Fibroblast of skin of scalp (primary cell): ENCODE results near the gene FSIP1.

Experiments used
- DNase-seq: peaks from one replicate; pipeline ENCODE4 v3.0.0-alpha.2; 2013

FSIP1 gene

DNA sequence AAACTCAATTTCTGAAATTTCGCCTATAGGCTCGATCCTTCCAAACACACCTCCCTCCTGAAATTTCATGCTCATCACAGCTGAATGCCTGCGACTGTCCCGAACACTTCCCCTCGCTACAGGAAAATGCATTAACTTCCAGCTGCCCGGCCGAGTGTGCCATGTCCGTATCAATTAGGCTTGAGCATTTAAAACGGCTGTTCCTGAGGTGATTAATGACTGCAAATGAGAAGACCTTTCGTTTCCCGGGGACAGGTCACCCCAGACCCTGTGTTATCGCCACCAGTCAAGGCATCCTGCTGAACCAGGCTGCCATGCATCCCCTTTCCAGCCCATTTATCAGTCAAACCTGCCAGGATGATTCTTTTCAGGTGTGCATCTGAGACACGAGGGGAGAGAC lies 138.5 kb downstream of the FSIP1 start:
- DNase-seq: no peak

DNA sequence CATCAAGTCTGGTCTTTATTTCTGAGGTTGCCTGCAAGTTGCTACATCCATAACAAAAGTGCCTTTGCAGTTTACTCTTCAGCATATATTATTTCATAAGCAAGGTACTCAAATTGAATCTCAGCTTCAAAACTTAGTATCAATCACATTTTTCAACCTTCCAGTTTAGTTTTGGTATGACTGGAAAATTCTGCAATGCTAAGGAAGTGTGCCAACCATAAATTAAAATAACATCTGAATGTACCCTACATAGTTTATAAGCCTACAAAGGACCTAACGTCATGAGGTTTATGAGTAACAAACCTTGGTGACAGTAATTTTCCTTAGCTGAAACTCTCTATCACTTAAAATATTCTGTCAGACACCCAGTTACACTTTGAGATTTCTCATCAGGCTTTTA lies 138.9 kb downstream of the FSIP1 start:
- no peak for DNase-seq

DNA sequence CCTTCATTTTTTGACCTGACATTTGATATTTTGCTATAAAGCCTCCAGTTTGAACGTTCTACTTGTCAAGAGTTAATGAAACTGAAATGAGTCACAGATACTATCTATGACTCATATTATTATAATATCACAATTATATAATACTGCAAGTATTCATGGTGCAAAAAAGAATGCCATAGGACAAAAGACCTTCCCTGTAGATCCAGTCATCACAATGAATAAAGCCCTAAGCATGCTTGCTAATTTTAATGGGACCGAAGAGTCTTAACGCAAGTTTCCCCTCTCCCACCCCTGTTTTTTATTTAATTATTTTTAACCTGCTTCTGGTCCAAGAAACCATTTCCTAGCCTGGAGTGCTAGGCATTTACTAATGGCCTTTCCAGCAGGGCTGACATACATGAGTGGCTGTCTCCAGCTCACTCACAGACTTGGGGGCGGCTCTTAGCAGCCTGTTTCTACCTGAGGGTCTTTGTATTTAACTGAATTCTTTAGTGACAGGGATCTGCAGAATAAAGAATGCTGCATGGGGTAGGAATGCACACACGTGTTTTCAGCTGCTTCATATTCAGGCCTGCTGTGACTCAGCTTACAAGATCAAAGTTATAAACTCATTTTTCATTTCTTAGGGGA lies 140.5 kb downstream of the FSIP1 start:
- peak; percentile 79 for DNase-seq

DNA sequence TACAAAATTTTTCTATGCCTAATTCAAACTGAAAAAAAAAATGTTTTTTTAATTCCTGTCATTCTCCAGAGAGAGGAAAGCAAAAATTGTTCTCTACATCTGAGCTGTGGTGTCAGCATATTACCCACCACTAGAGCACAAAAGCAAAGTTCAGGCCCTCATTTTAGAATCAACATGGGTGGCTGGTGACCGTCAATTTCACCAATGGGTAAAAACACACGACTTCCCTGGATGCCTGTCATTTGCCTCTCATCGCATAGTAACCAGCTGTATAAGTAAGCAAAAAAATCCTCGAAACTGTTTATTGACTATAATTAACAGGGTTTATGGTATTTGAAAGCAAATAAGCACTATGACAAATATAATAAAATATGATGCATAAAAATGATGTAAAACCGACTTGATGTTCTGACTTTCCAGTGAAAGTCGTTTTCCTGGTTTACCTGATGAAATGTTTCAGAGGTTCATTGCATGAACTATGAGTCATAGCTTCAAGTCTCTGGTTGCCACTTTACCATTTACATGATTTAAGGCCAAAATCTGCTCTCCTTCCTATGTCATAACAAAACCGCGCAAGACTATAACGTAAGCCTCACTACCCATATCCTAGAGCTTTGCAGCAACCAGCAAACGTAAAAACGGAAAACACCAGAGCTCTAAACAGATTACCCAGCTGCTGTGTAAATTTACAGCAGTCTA lies 141.3 kb downstream of the FSIP1 start:
- DNase-seq: peak; percentile 30

DNA sequence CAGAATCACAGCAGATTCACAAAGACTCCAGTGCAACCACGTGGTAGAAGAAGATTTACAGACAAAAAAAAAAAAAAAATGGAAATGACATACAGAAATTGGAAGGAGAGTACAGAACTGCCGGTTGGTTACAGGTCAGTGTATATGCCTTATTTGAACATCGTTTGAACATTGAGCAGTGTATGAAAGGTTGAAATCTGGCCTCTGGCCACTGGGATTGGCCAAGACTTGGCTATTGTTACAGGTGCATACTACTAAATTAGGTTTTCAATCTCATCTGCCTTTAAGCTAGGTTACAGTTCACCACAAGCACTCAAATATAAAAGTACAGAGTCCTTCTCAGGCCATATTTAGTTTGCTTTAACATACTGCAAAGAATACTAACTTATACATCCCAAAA lies 142.0 kb downstream of the FSIP1 start:
- DNase-seq: no peak

DNA sequence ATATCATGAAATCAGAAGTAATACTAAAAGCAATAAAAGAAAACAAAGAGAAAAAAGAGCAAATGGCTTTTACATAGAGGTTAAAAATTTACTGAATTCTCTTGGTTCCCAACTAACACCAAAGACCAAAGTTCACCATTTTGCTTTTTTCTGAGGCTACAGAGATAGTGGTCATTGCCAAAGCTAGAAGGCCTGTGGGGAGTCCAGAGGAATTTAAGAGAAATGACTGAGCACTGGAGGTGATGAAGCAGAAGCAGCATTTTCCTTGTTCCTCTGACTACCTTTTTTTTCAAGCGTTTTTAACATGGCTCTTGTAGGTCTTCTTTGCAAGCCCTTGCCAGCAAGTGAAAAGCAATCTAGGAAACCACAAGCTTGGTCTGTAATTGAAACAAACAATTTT lies 143.6 kb downstream of the FSIP1 start:
- no peak for DNase-seq

DNA sequence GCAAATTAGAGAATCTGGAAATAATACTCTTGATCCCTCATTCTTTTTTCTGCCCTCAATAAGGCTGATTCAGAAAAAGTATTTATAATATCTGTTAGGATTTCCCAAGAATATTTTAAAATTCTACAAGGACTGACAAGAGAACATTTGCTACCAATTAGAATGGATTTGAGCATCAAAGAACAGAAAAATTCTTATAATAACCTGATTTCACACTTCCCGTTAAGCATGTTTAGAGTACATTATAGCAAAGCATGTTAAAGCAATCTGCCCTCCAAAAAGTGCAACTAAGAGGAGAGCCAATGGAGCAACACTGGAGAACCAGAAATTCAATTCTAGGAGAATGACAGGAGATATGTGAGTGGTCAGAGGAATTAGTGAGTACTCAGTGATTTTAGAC lies 144.6 kb downstream of the FSIP1 start:
- DNase-seq: no peak

DNA sequence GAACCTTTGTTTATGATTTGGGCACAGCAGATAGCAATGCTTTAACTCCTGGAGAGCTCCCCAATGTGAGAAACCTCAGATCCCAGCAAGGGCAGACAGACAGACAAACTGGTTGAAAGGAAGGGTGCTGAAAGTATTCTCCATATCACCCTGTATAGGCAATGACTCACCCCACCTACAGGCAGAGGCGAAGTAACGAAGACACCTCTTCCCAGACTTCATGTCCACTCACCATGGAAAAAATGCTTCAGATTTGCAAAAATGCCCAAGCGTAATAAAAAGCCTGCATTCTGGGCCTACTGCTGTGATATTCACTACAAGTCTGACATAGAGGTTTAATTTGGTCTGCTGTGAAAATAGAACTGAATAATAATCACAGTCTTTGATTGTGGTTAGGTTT lies 151.3 kb downstream of the FSIP1 start:
- peak; percentile 27 for DNase-seq

DNA sequence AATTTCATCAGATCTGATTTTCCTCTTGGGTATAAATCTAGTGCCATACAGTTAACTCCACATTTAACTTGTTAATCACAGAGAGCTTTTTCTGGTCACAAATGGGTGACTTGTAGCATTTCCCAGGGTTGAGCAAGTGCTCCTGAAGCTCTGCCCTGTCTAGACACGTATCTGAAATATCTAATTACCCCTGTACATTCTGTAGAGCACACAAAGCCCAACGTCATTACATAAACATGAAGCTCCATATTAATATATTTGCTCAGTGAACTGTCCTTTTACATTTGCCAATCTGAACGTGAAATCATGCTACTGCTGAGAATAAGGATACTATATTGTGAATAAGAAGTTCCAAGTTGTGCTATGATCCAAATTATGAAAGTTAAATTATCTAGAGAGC lies 152.7 kb downstream of the FSIP1 start:
- DNase-seq: no peak

DNA sequence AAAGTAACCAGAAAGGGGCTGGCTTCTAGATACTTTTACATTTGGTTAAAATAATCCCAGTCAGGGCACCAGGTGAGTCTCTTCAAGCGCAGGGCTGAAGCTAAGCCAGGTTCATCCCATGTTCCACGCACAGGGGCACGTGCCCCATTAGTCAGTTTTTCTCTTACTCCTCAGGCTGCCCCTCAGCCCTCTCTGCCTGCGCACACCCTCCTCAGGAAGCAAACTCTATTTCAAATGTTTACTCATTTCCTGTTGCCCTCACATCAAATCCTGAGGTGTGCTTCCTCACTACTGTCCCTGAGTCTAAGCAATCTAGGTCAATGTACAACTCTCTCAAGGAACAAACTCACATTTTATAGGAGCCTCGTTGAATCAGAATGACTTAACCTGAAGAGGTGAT lies 153.3 kb downstream of the FSIP1 start:
- DNase-seq: no peak

DNA sequence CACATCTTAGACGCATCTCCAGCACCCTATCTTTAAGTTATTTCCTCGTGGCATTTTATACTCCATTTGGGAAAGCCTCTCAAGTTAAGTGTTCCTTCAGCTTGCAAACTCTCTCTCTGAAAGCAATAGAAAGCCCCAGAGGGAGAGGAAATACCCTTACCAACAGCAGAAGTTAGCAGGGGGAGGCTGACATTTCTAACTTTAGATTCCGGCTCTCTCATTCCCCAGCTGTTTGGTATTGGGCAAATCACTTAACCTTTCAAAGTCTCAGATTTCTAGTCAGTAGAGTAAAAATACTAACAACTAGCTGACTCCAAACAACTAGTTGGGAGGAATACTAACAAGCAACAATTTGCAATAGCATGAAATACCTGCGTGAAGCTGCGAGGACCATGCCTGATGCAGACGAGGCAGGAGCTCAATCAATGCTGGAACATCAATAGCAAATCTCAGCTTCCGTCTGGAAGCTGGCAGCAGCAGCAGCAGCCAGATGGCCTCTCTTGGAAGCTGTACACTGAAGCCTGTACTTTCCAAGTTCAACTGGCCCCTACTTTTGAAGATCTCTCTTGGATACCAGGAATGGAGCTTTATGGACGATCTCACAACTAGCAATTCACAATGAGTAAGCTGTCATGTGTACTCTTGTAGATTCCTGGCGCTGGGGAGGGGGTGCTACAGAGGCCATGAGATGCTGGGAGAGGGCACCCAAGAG lies 153.9 kb downstream of the FSIP1 start:
- no peak for DNase-seq

DNA sequence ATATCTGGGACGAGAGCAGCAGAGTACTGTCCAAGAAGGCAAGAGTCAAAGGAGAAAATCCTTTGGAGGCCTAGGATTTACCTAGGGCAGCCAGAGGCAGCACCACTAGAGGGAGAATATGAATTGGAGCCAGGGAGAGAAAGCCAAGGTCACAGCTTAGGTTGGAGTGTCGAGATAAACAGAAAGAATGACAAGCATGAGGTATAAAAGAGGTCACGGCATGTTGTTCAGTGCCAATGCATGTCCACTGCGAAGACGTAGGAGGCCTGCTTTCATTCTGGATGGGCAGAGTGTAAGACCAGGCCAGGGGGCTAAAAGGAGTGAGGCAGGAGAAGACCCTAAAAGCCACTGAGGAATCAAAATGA lies 154.5 kb downstream of the FSIP1 start:
- no peak for DNase-seq

DNA sequence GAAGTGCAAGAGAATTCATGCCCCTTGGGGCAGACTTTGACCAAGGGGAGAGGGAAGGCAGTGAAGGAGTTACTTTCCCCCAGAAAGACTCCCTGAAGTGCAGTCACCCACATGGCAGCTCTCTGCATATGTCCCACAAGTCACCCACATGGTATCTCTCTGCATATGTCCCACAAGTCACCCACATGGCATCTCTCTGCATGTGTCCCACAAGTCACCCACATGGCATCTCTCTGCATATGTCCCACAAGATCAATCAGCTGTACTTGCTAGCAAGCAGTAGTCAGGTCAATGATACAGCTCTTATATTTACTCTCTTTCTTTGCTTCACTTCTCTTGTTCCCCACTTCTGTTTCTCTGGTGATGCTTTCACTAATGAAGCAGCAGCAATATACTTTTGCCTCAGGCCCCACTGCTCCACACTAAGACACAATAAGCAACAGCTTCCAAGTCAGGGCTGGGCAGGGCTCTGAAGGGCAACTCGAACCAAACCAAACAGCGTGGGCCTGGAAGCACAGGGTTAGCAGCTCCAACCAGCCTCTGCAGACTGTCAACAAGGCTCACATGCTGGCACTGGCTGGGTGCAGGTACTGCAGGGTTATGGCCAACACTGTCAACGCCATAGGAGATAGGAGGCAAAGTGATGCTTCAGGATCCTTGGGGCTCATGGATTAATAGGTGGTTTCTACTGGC lies 155.0 kb downstream of the FSIP1 start:
- DNase-seq: no peak

DNA sequence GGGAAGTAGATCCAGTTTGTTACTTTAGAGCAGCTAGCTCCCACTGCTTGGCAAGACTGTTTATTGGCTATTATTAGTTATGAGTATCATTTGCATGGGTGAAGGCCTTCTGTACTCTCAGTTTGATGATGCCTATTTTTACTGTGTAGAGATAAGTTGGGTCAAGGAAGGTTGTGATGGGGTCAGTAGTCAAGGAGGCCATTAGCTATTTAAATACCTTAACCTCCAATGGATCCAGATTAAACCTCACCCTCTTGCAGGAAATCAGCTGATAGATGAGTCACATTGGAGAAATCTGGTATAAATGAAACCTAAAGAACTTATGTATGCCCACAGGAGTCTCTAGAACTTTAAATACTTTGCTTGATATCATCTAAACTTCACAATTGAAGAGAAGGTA lies 156.8 kb downstream of the FSIP1 start:
- peak; percentile 29 for DNase-seq

DNA sequence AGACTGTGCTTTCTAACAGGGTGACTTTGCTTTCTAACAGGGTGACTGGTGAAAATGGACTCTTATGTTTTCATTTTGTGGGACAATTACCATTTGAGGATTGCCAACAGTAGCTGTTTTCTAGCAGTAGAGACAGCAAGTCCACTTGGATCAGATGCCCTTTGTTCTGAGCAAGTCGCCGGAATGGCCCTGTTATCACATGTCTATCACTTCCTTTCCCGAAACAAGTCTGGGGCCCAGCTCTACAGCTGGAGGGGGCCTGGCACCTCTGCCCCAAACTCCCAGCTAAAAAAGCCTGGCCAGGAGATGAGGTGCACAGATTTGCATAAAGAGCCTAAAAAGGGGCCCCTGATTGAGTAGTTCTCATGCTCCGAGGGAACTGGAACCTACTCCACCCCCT lies 157.2 kb downstream of the FSIP1 start:
- DNase-seq: no peak

DNA sequence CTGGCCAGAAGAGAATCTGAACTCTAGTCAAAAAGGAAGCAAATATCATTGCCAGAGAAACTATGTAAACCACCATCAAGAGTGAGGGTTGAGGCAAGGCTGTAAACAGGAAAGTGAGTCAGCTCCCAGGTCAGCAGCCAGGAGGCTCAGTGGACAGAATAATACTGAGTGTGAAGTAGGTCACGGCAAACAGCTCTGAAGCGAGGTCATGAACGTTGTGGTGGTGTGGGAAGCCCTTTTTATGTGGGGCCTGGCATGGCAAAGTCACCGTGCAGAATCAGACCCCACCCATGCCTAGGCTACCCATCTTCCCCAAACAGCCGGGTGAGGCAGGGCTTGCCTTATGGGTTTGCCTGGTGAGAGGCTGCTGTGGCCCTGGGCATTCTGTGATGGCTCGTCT lies 157.8 kb downstream of the FSIP1 start:
- peak; percentile 70 for DNase-seq

DNA sequence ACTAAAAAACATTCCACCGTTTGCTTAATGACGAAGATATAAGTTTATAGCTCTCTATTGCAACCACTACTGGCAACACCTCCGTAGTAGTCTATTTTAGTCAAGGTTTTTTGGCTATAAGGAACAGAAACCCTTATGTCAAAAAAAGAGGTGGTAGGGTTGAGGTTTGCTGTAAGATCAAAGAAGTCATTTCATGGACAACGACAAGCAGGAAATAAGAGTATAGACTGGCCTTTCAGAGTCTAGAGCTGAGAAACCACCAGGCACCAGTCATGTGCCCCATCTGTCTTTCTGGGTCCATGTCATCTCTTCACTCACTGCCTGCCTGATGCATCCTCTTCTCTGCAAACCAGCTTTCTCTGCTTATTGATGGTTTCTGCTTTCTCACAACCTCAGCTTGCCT lies 159.1 kb downstream of the FSIP1 start:
- DNase-seq: no peak

DNA sequence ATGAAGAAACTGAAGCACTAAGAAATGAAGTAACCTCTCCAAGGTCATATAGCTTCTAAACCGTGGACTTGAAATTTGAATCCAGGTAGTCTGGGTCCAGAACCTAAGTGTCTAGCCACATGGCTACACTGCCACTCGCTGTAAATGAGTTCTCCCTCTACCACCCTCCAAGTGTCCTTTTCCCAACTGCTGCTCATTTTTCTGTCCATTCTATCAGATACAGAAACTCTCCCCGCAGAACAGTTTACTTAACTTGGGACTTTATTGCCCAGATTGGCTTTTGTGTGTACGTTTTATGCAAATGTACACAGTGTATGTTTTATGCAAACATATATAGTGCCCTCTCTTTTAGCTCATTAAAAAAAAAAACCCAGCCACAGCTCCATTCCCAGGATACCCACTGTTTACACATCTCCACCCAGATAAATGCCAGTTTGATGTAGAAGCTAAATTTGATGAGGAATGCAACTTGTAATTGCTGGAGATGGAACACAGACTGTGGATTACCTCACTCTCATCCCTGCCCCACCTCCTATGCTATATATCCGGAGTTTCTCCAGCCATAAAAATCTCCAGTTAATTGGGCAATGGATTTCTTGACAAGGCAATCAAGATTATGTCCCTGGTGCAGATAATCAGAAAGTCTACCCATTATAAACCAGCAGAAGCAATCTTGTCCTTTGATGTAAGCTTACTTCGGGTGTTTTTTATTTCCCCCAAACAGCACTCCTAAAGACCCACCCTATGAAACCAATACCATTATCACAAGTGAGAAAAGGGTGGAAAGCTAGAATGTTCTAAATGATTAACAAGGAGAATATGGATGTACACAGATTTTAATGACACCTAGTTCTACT lies 159.8 kb downstream of the FSIP1 start:
- DNase-seq: no peak

DNA sequence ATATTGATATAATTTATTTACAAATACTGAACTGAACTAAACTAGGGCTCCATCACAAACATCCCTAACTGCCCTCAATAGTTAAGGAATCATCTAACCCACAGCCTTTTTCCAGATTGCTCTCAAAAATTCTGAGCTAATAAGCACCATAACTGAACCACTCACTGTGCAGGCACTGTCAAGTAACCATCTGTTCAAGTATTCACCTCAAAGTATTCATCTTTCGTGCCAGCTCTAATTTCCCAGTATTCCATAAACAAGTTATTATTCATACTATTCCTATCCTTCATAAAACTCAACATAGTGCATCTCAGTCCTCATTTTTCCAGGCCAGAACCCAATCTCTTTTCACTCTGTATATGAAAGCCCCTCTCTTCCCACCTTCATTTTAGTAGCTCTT lies 160.7 kb downstream of the FSIP1 start:
- peak; percentile 34 for DNase-seq

DNA sequence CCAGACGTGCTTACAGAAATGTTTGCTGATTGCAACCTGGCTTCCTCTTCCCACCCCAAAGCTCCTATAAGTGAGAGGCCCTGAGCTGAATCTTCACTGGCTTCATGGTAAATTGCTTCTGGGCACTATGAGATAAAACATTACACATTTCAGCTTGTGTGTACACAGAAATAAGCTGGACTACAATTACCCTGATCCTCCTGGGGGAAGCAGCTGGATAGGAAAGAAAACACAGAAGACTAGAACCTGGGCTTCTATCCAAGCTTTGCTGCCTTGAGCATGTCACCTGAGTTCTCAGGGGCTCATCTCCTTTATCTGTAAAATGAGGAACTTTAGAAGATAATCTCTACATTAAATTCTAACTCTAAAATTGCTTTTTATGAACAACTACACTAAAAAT lies 161.4 kb downstream of the FSIP1 start:
- no peak for DNase-seq

DNA sequence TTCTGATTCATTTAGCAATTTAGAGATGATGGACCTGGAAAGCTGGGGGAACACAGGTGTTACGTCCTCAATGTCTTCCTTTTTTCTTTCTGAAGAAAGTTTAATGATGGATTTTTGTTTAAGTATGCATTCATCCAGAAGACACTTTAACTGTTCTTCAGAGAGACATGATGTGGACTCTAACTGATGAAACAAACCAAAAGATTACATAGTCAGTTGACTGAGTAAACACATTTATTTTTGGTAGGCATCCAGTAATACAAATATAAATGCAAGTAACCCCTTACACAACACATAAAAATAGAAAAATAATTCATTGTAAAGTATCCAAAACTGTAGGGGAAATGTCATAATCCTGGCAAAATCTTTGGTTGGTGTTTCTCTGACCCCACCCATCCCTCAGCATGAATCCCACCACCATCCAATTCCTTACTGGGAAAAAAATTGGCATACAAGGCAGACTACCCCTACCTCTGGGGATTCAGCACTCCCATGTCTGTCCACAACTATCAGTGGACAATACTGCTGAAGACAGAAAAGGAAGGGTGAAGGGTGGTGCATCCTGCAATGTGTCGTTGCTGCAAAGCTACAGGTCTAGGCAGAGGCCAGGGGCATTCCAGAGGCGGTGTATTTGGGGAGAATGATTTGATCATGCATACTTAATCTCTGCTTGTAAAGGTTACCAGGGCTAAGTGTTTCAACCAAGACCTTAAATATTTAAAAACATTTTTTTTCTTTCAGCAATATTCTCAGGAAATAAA lies 164.4 kb downstream of the FSIP1 start:
- DNase-seq: no peak
